NCI-H526 treated with DMSO at 0.1 percent for 48 hours (cell line): ENCODE data around the gene C4orf50.
"Not testable (repeated sequence)": the region's sequence is repeated elsewhere in the genome, so short reads cannot be mapped to it uniquely, and the experiment has no call there.

Experiments used
- DNase-seq: peaks from one replicate; lab custom pipeline; 2025; lab: John Stamatoyannopoulos, UW

C4orf50 gene

DNA sequence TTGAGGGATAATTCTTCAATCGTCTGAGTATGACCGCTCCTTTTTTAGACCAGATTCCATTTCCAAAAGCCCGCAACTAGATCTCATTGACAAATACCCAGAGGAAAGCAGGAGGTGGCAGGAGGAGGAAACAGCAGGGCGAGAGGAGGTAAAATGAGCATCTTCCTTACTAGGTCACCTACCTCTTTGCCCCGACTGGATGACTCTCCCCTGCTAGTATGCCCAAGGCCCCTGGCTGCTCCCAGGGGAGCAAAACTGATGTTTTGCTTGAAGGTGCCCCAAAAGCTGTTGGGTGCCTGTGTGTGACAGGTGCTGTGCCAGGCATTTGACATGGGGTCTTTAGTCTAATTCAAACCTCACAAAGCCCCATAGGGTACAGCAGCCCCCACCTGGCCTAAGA, 48.9 kb downstream of the C4orf50 start:
- no peak for DNase-seq

- no peak for DNase-seq
Observed at GRCh38 chr4:5968246-5968645, 50.0 kb downstream of the C4orf50 start.

DNA sequence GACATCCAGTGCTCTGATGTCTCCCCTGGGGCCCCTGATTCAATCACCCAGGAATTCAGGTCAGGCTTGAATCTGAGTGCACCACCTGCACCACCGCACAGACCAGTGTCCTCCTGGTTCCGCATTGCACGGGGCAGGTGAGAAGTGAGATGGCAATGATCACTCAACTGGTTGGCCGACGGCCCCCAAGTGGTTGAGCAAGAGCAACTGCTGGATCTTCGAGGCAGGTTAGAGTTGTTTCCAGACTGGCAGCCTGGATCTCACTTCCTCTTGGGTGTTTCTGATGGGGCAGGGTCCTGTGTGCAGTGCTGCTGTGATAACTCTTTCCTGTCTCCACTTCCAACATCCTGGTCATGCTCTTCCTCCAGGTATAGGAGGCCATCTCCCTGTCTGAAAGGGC, 50.4 kb downstream of the C4orf50 start:
- DNase-seq: no peak

DNA sequence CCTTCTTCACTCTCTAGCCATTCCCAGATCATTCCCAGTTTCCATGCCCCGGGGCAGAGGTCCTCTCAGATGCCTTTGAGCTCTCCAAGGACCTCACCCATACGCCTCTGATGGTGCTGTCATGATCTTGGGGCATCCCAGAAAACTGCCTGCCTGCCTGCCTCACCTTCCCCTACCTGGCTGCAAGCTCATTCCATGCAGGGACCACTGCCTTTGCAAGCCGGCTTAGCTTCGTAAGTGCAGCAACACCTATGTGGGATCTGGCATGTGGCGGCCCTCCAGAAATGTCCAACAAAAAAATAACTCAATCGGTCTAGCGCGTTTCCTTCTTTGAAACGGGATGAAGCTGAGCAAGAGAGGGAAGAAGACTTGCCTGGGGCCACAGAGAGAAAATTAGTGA, 53.0 kb downstream of the C4orf50 start:
- no peak for DNase-seq

- DNase-seq: no peak
Observed at GRCh38 chr4:5964030-5964429, 54.2 kb downstream of the C4orf50 start.

DNA sequence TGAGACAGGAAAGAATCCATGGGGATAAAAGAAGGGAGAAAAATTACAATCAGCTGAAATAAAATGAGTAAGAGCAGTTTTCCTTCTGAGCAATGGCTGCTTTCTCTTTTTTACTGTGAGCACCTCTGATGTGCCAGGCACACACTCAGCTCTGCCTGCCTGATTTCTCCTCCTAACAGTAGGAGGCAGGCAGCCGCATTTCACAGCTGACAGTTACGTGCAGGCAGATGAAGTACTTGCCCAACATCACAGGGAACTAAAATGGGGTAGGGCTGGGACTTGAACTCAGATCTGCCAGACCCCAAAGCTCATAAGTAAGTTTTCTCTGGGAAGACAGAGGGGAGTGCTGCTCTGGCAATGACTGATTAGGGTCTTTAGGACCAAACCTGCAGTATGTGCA, 54.6 kb downstream of the C4orf50 start:
- DNase-seq: no peak

GRCh38 chr4:5962416-5962815, 55.8 kb downstream of the C4orf50 start:
- no peak for DNase-seq

- DNase-seq: no peak
Observed at GRCh38 chr4:5960252-5960880, 57.9 kb downstream of the C4orf50 start.

GRCh38 chr4:5959211-5959982, 58.8 kb downstream of the C4orf50 start:
- DNase-seq: no peak

DNA sequence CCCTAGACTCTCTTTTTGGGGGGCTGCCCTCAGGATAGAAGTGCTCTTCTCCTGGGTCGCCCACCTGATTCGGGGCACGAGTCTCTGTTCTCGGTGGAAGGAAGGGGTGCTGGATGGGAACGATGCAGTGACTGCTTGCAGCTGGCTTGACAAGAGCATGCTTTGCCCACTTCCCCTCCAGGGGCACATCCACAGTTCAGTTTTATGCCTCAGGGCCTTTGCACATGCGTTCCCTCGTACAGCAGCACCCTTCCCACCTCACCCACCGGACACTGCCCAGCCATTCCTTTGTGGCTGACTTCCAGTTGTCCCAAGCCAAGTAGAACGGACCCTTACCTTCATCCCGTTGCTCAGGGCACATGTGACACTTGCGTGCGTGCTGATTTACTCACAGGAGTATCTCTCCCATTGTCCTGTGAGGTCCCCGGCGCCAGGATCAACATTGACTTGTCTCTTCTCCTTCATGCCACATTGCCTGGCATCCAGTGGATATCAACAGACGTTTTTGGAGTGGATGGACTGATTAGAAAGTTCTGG, 60.0 kb downstream of the C4orf50 start:
- DNase-seq: no peak

GRCh38 chr4:5957076-5957475, 61.2 kb downstream of the C4orf50 start:
- no peak for DNase-seq

GRCh38 chr4:5956285-5957021, 61.8 kb downstream of the C4orf50 start:
- peak; percentile 95 for DNase-seq

GRCh38 chr4:5955856-5956255, 62.4 kb downstream of the C4orf50 start:
- DNase-seq: no peak

GRCh38 chr4:5955201-5955821, 62.9 kb downstream of the C4orf50 start:
- peak; percentile 29 for DNase-seq

DNA sequence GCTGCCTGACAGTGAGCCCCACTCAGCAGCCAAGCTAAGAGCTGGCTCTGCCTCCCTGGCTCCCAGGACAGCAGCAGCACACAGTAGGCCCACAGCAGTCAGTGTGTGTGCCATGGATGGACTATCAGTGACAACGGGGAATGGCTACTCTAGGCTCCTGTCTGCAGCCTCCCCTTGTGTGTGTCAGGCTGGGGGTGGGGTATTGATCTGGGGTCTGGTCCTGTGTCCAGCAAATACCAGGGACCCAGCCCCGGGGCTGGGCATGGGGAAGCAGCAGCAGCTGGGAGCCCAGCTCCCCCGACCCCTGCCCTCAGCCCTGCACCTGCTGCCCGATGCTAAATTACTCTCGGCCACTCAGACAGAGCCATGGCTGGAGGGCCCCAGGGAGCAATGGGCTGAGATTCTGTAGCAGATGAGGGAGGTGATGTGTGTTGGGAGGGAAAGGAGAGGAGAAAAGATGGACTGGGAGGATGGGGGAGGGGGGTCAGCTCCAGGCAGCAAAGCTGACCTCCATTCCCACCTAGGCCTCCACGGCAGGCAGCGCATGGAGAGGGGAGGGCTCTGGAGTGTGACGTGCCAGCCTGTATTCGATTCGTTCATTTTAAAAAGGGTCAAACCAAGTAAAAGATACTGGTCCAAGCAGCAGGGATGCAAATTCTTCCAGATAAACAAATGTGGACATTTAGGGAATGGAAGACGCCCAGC, 64.0 kb downstream of the C4orf50 start:
- DNase-seq: peak; percentile 43

DNA sequence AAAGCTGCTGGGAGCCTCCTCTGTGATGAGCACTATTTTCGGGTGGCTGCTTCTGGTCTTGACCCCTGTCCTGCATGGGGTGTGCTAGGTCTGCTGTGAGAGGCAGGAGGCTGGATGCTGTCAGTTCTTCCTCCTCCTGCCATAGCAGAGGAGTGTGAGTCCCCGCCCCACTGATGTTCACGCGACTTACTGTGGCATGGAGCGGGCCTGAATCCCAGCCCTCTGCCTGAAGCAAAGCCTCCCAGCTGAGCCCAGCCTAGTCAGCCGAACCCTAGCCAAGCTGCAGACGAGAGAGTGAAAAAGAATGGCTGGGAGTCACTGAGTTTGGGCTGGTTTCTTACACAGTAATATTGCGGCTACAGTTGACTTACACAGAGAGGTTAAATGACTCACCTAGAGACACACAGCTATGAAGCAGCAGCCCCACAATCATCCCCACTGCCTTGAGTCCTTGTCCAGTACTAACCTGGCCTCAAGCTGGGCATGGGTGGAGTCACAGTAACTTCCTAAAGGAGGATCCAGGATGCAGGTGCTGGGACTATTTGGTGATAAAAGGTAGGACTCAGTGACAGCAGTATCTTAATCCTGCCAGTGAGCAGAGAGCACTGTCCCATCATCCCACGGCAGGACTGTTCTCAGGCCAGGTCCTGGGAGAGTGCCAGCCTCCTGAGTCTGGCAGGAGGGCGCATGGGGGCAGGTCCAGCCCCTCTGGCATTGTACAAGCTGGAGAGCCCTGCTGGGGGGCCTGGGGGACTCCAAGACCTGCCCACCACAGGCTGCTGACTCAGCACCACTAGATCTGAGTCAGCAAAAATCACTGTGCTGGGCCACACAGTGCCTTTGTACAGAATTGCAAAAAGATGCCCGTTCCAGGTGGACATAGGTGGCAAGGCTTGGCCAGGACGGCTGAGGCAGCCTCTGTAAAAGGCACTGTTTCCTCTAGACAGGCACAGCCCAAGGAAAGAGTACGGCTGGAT, 65.0 kb downstream of the C4orf50 start:
- DNase-seq: no peak

GRCh38 chr4:5952286-5952974, 65.8 kb downstream of the C4orf50 start:
- no peak for DNase-seq

- not testable (repeated sequence) for DNase-seq
Observed at GRCh38 chr4:5946653-5947052, 71.6 kb downstream of the C4orf50 start.

- DNase-seq: no peak
Observed at GRCh38 chr4:5945936-5946335, 72.3 kb downstream of the C4orf50 start.

GRCh38 chr4:5945171-5945570, 73.1 kb downstream of the C4orf50 start:
- no peak for DNase-seq
